HFFc6 (cell line): ENCODE data around the gene SUSD3. TPM values are rescaled to one million over a fixed set of nuclear protein-coding genes. Genes with fewer than 3 reads are reported as not detected.
A peak's percentile ranks its signal among the peaks of the same experiment; 100 is the strongest.

Experiments
- DNase-seq: peaks from one replicate; pipeline ENCODE4 v3.0.0-alpha.2; 2018
- H3K27ac Mint-ChIP-seq: 2 replicates; pipeline ENCODE4 v1.8.0; 2020; ENCODE audit warnings: mild to moderate bottlenecking, mixed read lengths
- H3K27me3 Mint-ChIP-seq: 2 replicates; pipeline ENCODE4 v1.8.0; 2021; ENCODE audit warnings: mild to moderate bottlenecking, moderate library complexity, mixed read lengths; ENCODE audit not compliant: insufficient read depth
- H3K36me3 Mint-ChIP-seq: 2 replicates; pipeline ENCODE4 v1.8.0; 2021; ENCODE audit warnings: low read depth, mixed read lengths
- H3K4me1 Mint-ChIP-seq: 2 replicates; pipeline ENCODE4 v1.8.0; 2020; ENCODE audit warnings: low read depth, mixed read lengths
- H3K4me3 Mint-ChIP-seq: 2 replicates; pipeline ENCODE4 v1.8.0; 2020; ENCODE audit warnings: mild to moderate bottlenecking, moderate library complexity, mixed read lengths
- H3K9me3 Mint-ChIP-seq: 2 replicates; pipeline ENCODE4 v1.8.0; 2020; ENCODE audit warnings: mild to moderate bottlenecking, mixed read lengths
- total RNA-seq, 6 experiments: library from RNA; stranded (reverse); fragmentation: NEBNext Ultra II Directional; extraction: Animal tissue kit (Norgen Biotek cat#: 25700); gene quantifications; 2 replicates in 1 of 6; 3 replicates in 5 of 6; pipeline ENCODE4 v1.2.3, GENCODE V29; 2021
- TF ChIP-seq, protein P1 (sequence below): fragments of 200-600 bp; sonication (generic); IDR thresholded peaks from 2 replicates; pipeline ENCODE4 v1.5.0; 2021; ENCODE audit warnings: antibody characterized with exemption, mild to moderate bottlenecking

The SUSD3 gene
- total RNA-seq, 6 experiments from 2014 or later, result 0.28 to 0.76 TPM; not detected in 4

- Mint-ChIP-seq H3K4me3 (no peak overlapping the region), H3K4me1 (peaks cover 17% of the 10 kb centered on the region), H3K27me3 (peaks cover 21% of the 10 kb centered on the region), H3K27ac (no peak overlapping the region), H3K36me3 (no peaks in the 10 kb centered on the region), H3K9me3 (no peaks in the 10 kb centered on the region)
- TF ChIP-seq, protein P1, sequence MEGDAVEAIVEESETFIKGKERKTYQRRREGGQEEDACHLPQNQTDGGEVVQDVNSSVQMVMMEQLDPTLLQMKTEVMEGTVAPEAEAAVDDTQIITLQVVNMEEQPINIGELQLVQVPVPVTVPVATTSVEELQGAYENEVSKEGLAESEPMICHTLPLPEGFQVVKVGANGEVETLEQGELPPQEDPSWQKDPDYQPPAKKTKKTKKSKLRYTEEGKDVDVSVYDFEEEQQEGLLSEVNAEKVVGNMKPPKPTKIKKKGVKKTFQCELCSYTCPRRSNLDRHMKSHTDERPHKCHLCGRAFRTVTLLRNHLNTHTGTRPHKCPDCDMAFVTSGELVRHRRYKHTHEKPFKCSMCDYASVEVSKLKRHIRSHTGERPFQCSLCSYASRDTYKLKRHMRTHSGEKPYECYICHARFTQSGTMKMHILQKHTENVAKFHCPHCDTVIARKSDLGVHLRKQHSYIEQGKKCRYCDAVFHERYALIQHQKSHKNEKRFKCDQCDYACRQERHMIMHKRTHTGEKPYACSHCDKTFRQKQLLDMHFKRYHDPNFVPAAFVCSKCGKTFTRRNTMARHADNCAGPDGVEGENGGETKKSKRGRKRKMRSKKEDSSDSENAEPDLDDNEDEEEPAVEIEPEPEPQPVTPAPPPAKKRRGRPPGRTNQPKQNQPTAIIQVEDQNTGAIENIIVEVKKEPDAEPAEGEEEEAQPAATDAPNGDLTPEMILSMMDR, result no peak
- DNase-seq, result no peak
These were observed 6.1 kb downstream of the SUSD3 start for GRCh38 chr9:93064392-93065134.

GRCh38 chr9:93065135-93065720 is 6.7 kb downstream of the SUSD3 start:
- H3K27ac Mint-ChIP-seq, result no peak overlapping the region
- peaks cover 19% of the 10 kb centered on the region for H3K27me3 Mint-ChIP-seq
- H3K9me3 Mint-ChIP-seq, result no peaks in the 10 kb centered on the region
- DNase-seq, result no peak
- H3K4me3 Mint-ChIP-seq, result no peak overlapping the region
- no peaks in the 10 kb centered on the region for H3K36me3 Mint-ChIP-seq
- H3K4me1 Mint-ChIP-seq, result peaks cover 14% of the 10 kb centered on the region
- TF ChIP-seq, protein P1, result no peak

GRCh38 chr9:93066978-93067603 is 8.6 kb downstream of the SUSD3 start:
- no peak overlapping the region for H3K4me3 Mint-ChIP-seq
- H3K27ac Mint-ChIP-seq, result no peak overlapping the region
- peaks cover 19% of the 10 kb centered on the region for H3K27me3 Mint-ChIP-seq
- no peaks in the 10 kb centered on the region for H3K4me1 Mint-ChIP-seq
- no peaks in the 10 kb centered on the region for H3K36me3 Mint-ChIP-seq
- no peak for DNase-seq
- H3K9me3 Mint-ChIP-seq, result no peaks in the 10 kb centered on the region
- TF ChIP-seq, protein P1, result no peak

DNA sequence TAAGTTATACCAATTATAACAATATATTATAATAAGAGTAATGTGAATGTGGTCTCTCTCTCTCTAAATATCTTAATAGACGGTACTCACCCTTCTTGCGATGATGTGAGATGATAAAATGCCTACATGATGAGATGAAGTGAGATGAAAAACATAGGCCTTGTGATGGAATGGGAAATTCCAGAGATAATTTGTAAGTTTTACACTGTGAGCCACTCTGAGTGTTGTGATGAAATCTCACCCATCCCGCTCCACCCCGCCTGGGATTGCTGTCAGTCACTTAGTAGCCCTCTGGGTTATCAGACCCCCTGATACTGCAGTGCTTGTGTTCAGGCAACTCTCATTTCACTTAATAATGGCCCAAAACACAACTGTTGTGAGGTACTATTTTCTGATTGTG is 10.5 kb downstream of the SUSD3 start:
- Mint-ChIP-seq H3K27me3 (peaks cover 21% of the 10 kb centered on the region), H3K4me3 (no peak overlapping the region), H3K9me3 (no peaks in the 10 kb centered on the region), H3K4me1 (peaks cover 5% of the 10 kb centered on the region; the same call in 1 of the 2 replicates), H3K36me3 (no peaks in the 10 kb centered on the region), H3K27ac (no peak overlapping the region)
- DNase-seq, result no peak
- TF ChIP-seq, protein P1, result no peak

GRCh38 chr9:93071464-93071863 is 13.0 kb downstream of the SUSD3 start:
- peak; percentile 12 for DNase-seq
- H3K9me3 Mint-ChIP-seq, result no peaks in the 10 kb centered on the region
- H3K27ac Mint-ChIP-seq, result no peak overlapping the region
- H3K4me3 Mint-ChIP-seq, result no peak overlapping the region
- peaks cover 5% of the 10 kb centered on the region; the same call in 1 of the 2 replicates for H3K4me1 Mint-ChIP-seq
- TF ChIP-seq, protein P1, result no peak
- no peaks in the 10 kb centered on the region for H3K36me3 Mint-ChIP-seq
- H3K27me3 Mint-ChIP-seq, result peaks cover 6% of the 10 kb centered on the region; the same call in 1 of the 2 replicates
